Breast epithelium (tissue), 3 donors: ENCODE data around the gene CNGB1.

ENCODE experiments used
- POLR2A ChIP-seq: fragments of 450-650 bp; IDR thresholded peaks from one replicate; pipeline ENCODE4 v1.6.1; 2016; ENCODE audit warnings: antibody characterized with exemption, mild to moderate bottlenecking, moderate library complexity
- POLR2AphosphoS5 ChIP-seq, 3 donors: sonication (generic); formaldehyde crosslinking; IDR thresholded peaks; one replicate each; pipeline ENCODE4 v1.6.1; 2017; ENCODE audit warnings: antibody characterized with exemption in 3 of 3
- TF ChIP-seq, protein P1 (sequence below), 3 donors: fragments of 450-650 bp; IDR thresholded peaks; one replicate each; pipeline ENCODE4 v1.5.1; 2016 to 2017; ENCODE audit warnings: antibody characterized with exemption in 3 of 3, mild to moderate bottlenecking in 3 of 3, moderate library complexity in 3 of 3

DNA sequence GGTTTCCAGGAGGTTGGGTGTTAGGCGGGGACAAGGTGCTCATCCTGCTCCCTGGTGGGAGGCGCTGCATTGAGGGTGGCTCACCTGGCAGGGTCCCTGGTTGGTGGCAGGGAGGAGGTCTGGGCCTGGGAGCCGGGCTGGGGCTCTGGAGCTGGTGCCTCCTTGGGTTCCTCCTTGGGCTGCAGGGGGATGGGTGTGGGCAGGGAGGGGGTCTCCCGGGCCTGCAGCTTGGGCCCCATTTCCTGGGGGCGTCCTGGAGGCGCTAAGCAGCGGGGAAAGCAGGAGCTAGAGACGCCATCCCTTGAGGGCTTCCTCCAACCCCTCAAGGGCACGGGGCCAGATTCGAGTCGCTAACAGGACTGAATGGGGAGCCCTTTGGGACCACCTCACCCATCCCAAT, 11.1 kb downstream of the CNGB1 start:
- TF ChIP-seq, protein P1, sequence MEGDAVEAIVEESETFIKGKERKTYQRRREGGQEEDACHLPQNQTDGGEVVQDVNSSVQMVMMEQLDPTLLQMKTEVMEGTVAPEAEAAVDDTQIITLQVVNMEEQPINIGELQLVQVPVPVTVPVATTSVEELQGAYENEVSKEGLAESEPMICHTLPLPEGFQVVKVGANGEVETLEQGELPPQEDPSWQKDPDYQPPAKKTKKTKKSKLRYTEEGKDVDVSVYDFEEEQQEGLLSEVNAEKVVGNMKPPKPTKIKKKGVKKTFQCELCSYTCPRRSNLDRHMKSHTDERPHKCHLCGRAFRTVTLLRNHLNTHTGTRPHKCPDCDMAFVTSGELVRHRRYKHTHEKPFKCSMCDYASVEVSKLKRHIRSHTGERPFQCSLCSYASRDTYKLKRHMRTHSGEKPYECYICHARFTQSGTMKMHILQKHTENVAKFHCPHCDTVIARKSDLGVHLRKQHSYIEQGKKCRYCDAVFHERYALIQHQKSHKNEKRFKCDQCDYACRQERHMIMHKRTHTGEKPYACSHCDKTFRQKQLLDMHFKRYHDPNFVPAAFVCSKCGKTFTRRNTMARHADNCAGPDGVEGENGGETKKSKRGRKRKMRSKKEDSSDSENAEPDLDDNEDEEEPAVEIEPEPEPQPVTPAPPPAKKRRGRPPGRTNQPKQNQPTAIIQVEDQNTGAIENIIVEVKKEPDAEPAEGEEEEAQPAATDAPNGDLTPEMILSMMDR (IDR thresholded peaks at IDR 0.05), result no peak
- TF ChIP-seq POLR2A (no peak), POLR2AphosphoS5 (IDR thresholded peaks at IDR 0.05) (no peak)
